Endothelial cell of umbilical vein (primary cell): ENCODE data around the gene ZMAT5. TPM values are rescaled to one million over a fixed set of nuclear protein-coding genes. Genes with fewer than 3 reads are reported as not detected.

ENCODE experiments used
- BruUV-seq: library from RNA; stranded (reverse); fragments of 400-500 nt; replicated peaks from 2 replicates; lab custom pipeline; 2021; lab: Mats Ljungman, UMichigan
- CTCF ChIA-PET: fragments of 300-600, 350-600 bp; sonication (Branson Sonifier 250); formaldehyde crosslinking; loops from one replicate; lab custom pipeline; 2021; ENCODE audit warnings: antibody characterized with exemption, inconsistent platforms; lab: Charles Lee
- POLR2A ChIA-PET: fragments of 300-600, 350-600 bp; sonication (Branson Sonifier 250); formaldehyde crosslinking; loops from one replicate; lab custom pipeline; 2021; ENCODE audit warnings: antibody characterized with exemption, inconsistent platforms; lab: Charles Lee
- DNase-seq: peaks from one replicate; pipeline ENCODE4 v3.0.0-alpha.2; 2011; ENCODE audit warnings: low read depth, low spot score
- FAIRE-seq: peaks from 2 replicates; lab custom pipeline; 2011; peaks lifted over from hg19 to GRCh38; lab: Jason Lieb, UNC
- H2AFZ ChIP-seq: 2 replicates; pipeline ENCODE4 v1.6.0; 2012; ENCODE audit warnings: low read depth, low read length, control low read depth, inconsistent platforms
- H3K27ac ChIP-seq: 2 replicates; pipeline ENCODE4 v1.5.1; 2011; ENCODE audit warnings: low read depth, mild to moderate bottlenecking, control low read depth, low read length, moderate library complexity; ENCODE audit not compliant: insufficient read depth
- H3K27me3 ChIP-seq, 2 experiments: 2 replicates each; pipeline versions ENCODE4 v1.6.0 to v1.6.1; 2011; ENCODE audit warnings: low read length in 2 of 2, mixed read lengths in 1 of 2; ENCODE audit not compliant: control insufficient read depth in 2 of 2, insufficient read depth in 2 of 2
- H3K36me3 ChIP-seq, 2 experiments: 2 replicates in 1 of 2; 3 replicates in 1 of 2; pipeline ENCODE4 v1.5.1; 2011; ENCODE audit warnings: low read length in 2 of 2, mild to moderate bottlenecking in 1 of 2, moderate library complexity in 1 of 2; ENCODE audit not compliant: control insufficient read depth in 2 of 2, insufficient read depth in 2 of 2; ENCODE audit errors: extremely low read depth in 1 of 2
- H3K4me1 ChIP-seq: 3 replicates; pipeline ENCODE4 v1.5.1; 2011; ENCODE audit warnings: mild to moderate bottlenecking, low read length; ENCODE audit not compliant: control insufficient read depth, insufficient read depth; ENCODE audit errors: extremely low read depth
- H3K4me2 ChIP-seq: 2 replicates; pipeline ENCODE4 v1.6.1; 2011; ENCODE audit warnings: low read length, control low read depth, mixed read lengths; ENCODE audit not compliant: insufficient read depth
- H3K4me3 ChIP-seq, 3 experiments: fragments of 200-600 bp in 1 of 3; sonication (generic), shearing (Covaris generic) in 1 of 3; replicated peaks in 1 of 3; 2 replicates each; pipeline ENCODE4 v1.5.1; 2011 to 2016; ENCODE audit warnings: control low read depth in 3 of 3, low read length in 3 of 3, mild to moderate bottlenecking in 2 of 3, inconsistent platforms in 1 of 3, low read depth in 1 of 3, moderate library complexity in 1 of 3; ENCODE audit not compliant: insufficient read depth in 1 of 3
- H3K79me2 ChIP-seq: 2 replicates; pipeline ENCODE4 v1.6.0; 2012; ENCODE audit warnings: low read length, inconsistent platforms; ENCODE audit not compliant: control insufficient read depth, insufficient read depth
- H3K9ac ChIP-seq: replicated peaks from 2 replicates; pipeline ENCODE3; 2011; ENCODE audit warnings: low read length, control low read depth; ENCODE audit not compliant: insufficient read depth; ENCODE audit errors: extremely low read depth
- H3K9me1 ChIP-seq: replicated peaks from 3 replicates; pipeline ENCODE4 v1.6.0; 2011; ENCODE audit warnings: mild to moderate bottlenecking, low read length; ENCODE audit not compliant: control insufficient read depth, insufficient read depth; ENCODE audit errors: extremely low read depth
- H3K9me3 ChIP-seq: replicated peaks from 2 replicates; pipeline ENCODE4 v1.5.1; 2012; ENCODE audit warnings: low read length, inconsistent platforms; ENCODE audit not compliant: control insufficient read depth, insufficient read depth
- H4K20me1 ChIP-seq: replicated peaks from 2 replicates; pipeline ENCODE3; 2011; ENCODE audit warnings: mild to moderate bottlenecking, low read length; ENCODE audit not compliant: control insufficient read depth, insufficient read depth; ENCODE audit errors: extremely low read depth
- EZH2 ChIP-seq: IDR thresholded peaks from 2 replicates; pipeline ENCODE4 v1.6.1; 2012; ENCODE audit warnings: borderline replicate concordance, low read depth, mild to moderate bottlenecking, moderate library complexity, low read length, inconsistent platforms; ENCODE audit not compliant: severe bottlenecking
- FOS ChIP-seq: IDR thresholded peaks from 2 replicates; pipeline ENCODE4 v1.6.1; 2011; ENCODE audit warnings: mild to moderate bottlenecking, low read length, moderate library complexity, borderline replicate concordance; ENCODE audit not compliant: insufficient read depth
- JUN ChIP-seq: IDR thresholded peaks from 2 replicates; pipeline ENCODE4 v1.6.1; 2011; ENCODE audit warnings: borderline replicate concordance, low read depth; ENCODE audit not compliant: insufficient read length, insufficient read depth
- MYC ChIP-seq: IDR thresholded peaks from one replicate; pipeline ENCODE4 v1.6.1; 2011; ENCODE audit warnings: mild to moderate bottlenecking, low read depth, low read length
- dilution Hi-C: fragments of 300-500 bp; cut with MboI; formaldehyde crosslinking; loops from one replicate; pipeline ENCODE4 v1.15.0; 2019; ENCODE audit warnings: low sequenced_read_pairs; ENCODE audit not compliant: extremely low pct_ligation_motif_present
- intact Hi-C: fragments of 100-400 bp; cut with micrococcal nuclease; formaldehyde crosslinking; loops from one replicate; pipeline ENCODE4 v1.10.0; 2022
- polyA plus RNA-seq, 4 experiments: library from polyadenylated mRNA; depleted of rRNA in 3 of 4; stranded (reverse) in 3 of 4; unstranded in 1 of 4; fragments of >200 nt; gene quantifications; 2 replicates each; pipeline versions ENCODE4 v1.2.1 to v1.2.3, GENCODE V29; 2011 to 2012; ENCODE audit warnings: missing spikeins in 1 of 4
- total RNA-seq: library from RNA; stranded (reverse); gene quantifications from 2 replicates; pipeline ENCODE4 v1.2.3, GENCODE V29; 2021
- TF ChIP-seq, protein P1 (sequence below), 2 donors: IDR thresholded peaks; 1 replicate in 1 of 2; 2 replicates in 1 of 2; pipeline ENCODE4 v1.5.1; 2011; ENCODE audit warnings: low read length in 2 of 2, mild to moderate bottlenecking in 2 of 2, moderate library complexity in 2 of 2, control low read depth in 1 of 2, inconsistent platforms in 1 of 2, low read depth in 1 of 2; ENCODE audit not compliant: insufficient read depth in 1 of 2; ENCODE audit errors: extremely low read depth in 1 of 2

Gene ZMAT5
- total and polyA plus RNA-seq, 2 donors (not counting 3 experiments of a cell fraction or from before 2014, with no cell fraction given): 24.9 to 43.6 TPM

GRCh38 chr22:29787371-29787980 is 20.7 kb upstream of the ZMAT5 start:
- no peaks in the 10 kb centered on the region for H3K27me3 ChIP-seq
- BruUV-seq: no TSS peak
- TF ChIP-seq MYC (no peak), EZH2 (no peak), JUN (no peak)
- H3K27ac ChIP-seq: no peak overlapping the region
- no peak overlapping the region for H3K4me2 ChIP-seq
- H2AFZ ChIP-seq: no peak overlapping the region
- no peaks in the 10 kb centered on the region for H4K20me1 ChIP-seq
- DNase-seq (no peak), FAIRE-seq (no peak)
- H3K4me3 ChIP-seq: no peak overlapping the region
- intact Hi-C loops: loop anchor here (1.0 kb wide), 1 partner anchor 33 kb away; no protein-coding TSS in a partner anchor
- no peaks in the 10 kb centered on the region for H3K4me1 ChIP-seq
- H3K79me2 ChIP-seq: no peaks in the 10 kb centered on the region
- POLR2A ChIA-PET: no interaction called here
- no peak overlapping the region for H3K9ac ChIP-seq
- no peaks in the 10 kb centered on the region for H3K9me1 ChIP-seq
- peaks cover 9 to 27% of the 10 kb centered on the region in 2 experiments for H3K36me3 ChIP-seq
- CTCF ChIA-PET: interaction anchor here (1.4 kb wide), 1 partner anchor 301 kb away, joined by 3 read pairs; no protein-coding TSS in a partner anchor
- dilution Hi-C loops: no loop called here
- H3K9me3 ChIP-seq: no peaks in the 10 kb centered on the region

DNA sequence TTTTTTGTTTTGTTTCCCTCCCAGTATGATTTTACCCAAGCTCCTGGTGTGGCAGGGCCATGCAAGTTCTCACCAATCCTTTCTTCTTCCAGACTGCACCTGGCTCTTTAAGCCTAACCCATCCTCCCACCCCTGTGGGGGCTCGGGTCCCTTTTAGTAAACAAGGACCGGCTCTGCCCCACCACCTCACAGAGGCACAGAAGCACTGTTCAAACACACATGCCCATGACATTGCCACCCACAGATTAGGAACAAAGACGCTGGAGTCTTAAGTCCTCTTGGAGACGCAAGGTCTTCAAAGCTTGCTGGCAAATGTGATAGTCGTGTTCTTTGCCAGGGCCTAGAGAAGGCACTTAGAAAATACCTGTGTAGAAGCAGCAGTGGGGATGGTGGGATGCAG is 19.2 kb upstream of the ZMAT5 start:
- H3K36me3 ChIP-seq: peaks cover 4 to 18% of the 10 kb centered on the region in 2 experiments
- no peak overlapping the region for H3K27ac ChIP-seq
- no peaks in the 10 kb centered on the region for H4K20me1 ChIP-seq
- DNase-seq: no peak
- dilution Hi-C loops (no loop called here), intact Hi-C loops (no loop called here)
- no peaks in the 10 kb centered on the region for H3K79me2 ChIP-seq
- CTCF ChIA-PET: interaction anchor here (1.4 kb wide), 1 partner anchor 303 kb away, joined by 3 read pairs; no protein-coding TSS in a partner anchor
- POLR2A ChIA-PET: no interaction called here
- peaks cover 4% of the 10 kb centered on the region for H3K4me1 ChIP-seq
- H3K27me3 ChIP-seq: no peaks in the 10 kb centered on the region
- no peak overlapping the region for H2AFZ ChIP-seq
- H3K4me2 ChIP-seq: no peak overlapping the region
- no peaks in the 10 kb centered on the region for H3K9me1 ChIP-seq
- H3K4me3 ChIP-seq: no peak overlapping the region
- no peak overlapping the region for H3K9ac ChIP-seq
- no peaks in the 10 kb centered on the region for H3K9me3 ChIP-seq
- TF ChIP-seq FOS: no peak
- TF ChIP-seq, protein P1, sequence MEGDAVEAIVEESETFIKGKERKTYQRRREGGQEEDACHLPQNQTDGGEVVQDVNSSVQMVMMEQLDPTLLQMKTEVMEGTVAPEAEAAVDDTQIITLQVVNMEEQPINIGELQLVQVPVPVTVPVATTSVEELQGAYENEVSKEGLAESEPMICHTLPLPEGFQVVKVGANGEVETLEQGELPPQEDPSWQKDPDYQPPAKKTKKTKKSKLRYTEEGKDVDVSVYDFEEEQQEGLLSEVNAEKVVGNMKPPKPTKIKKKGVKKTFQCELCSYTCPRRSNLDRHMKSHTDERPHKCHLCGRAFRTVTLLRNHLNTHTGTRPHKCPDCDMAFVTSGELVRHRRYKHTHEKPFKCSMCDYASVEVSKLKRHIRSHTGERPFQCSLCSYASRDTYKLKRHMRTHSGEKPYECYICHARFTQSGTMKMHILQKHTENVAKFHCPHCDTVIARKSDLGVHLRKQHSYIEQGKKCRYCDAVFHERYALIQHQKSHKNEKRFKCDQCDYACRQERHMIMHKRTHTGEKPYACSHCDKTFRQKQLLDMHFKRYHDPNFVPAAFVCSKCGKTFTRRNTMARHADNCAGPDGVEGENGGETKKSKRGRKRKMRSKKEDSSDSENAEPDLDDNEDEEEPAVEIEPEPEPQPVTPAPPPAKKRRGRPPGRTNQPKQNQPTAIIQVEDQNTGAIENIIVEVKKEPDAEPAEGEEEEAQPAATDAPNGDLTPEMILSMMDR (IDR thresholded peaks at IDR 0.05; ENCODE audit: extremely low read depth in 1 of 2, insufficient read depth in 1 of 2, low read depth in 1 of 2, low read length in 2 of 2): no peak
- no TSS peak for BruUV-seq
- no peak for FAIRE-seq
